Measurements from ENCODE around the gene RAB5A.

GRCh38 chr3:19901337-19901736 lies 45.6 kb upstream of the RAB5A start:
- TF ChIP-seq SIN3A (IDR thresholded peaks at IDR 0.05; ENCODE audit: low read depth, low read length) (no peak), SRF (IDR thresholded peaks at IDR 0.05; ENCODE audit: low read depth in 2 of 2, low read length in 2 of 2) (no peak), PAX5 (IDR thresholded peaks at IDR 0.05; ENCODE audit: borderline replicate concordance, low read depth, low read length) (no peak), CREB1 (IDR thresholded peaks at IDR 0.05; ENCODE audit: low read depth) (no peak), YY1 (IDR thresholded peaks at IDR 0.05; ENCODE audit: low read depth, low read length) (no peak), CTCF (IDR thresholded peaks at IDR 0.05 in 2 of 3, conservative IDR thresholded peaks at IDR 0.05 in 1 of 3; ENCODE audit: control insufficient read depth in 2 of 3, extremely low read depth in 1 of 3, insufficient read depth in 1 of 3, low read depth in 3 of 3, low read length in 3 of 3) (no peak), ATF2 (IDR thresholded peaks at IDR 0.05; ENCODE audit: low read length) (no peak), CHD2 (IDR thresholded peaks at IDR 0.05; ENCODE audit: borderline replicate concordance, low read depth, low read length) (no peak), BRCA1 (IDR thresholded peaks at IDR 0.05; ENCODE audit: low read depth, low read length) (no peak), POLR2AphosphoS5 (IDR thresholded peaks at IDR 0.05; ENCODE audit: low read length) (no peak), SMC3 (IDR thresholded peaks at IDR 0.05; ENCODE audit: borderline replicate concordance, low read length) (no peak), RCOR1 (conservative IDR thresholded peaks at IDR 0.05; ENCODE audit: low read depth, low read length) (no peak), SREBF1 (IDR thresholded peaks at IDR 0.05; ENCODE audit: low read length) (no peak)
